ENCODE data around the gene SGTA. TPM values are rescaled to one million over a fixed set of nuclear protein-coding genes. Genes with fewer than 3 reads are reported as not detected.

The SGTA gene
- total RNA-seq, 1 experiment from 2014 or later, result 85.7 TPM

DNA sequence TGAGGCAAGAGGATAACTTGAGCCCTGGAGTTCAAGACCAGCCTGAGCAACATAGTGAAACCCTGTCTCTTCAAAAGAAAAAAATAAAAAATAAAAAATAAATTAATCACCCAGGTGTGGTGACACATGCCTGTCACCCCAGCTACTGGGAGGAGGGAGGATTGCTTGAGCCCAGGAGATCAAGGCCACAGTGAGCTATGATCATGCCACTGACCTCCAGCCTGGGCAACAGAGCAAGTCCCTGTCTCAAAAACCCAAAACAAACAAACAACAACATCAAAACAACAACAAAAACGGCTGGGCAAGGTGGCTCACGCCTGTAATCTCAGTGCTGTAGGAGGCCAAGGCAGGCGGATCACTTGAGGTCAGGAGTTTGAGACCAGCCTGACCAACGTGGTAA, 39.0 kb downstream of the SGTA start:
- BruUV-seq (replicated peaks), result no TSS peak
- no peak overlapping the region for H3K27ac ChIP-seq (ENCODE audit: low read length)
- ChIA-PET CTCF (no interaction called here), POLR2A (interaction anchor here (0.7 kb wide), 1 partner anchor 82 kb away, joined by 7 read pairs; no protein-coding TSS in a partner anchor)
- TF ChIP-seq TCF7L2 (IDR thresholded peaks at IDR 0.05; ENCODE audit: low read depth, low read length) (no peak), POLR2AphosphoS5 (IDR thresholded peaks at IDR 0.05; ENCODE audit: low read depth, low read length) (no peak), CTCF (IDR thresholded peaks at IDR 0.05) (no peak), SIN3A (IDR thresholded peaks at IDR 0.05; ENCODE audit: borderline replicate concordance, insufficient read depth, low read depth, low read length) (no peak)
- TF ChIP-seq, protein P1, sequence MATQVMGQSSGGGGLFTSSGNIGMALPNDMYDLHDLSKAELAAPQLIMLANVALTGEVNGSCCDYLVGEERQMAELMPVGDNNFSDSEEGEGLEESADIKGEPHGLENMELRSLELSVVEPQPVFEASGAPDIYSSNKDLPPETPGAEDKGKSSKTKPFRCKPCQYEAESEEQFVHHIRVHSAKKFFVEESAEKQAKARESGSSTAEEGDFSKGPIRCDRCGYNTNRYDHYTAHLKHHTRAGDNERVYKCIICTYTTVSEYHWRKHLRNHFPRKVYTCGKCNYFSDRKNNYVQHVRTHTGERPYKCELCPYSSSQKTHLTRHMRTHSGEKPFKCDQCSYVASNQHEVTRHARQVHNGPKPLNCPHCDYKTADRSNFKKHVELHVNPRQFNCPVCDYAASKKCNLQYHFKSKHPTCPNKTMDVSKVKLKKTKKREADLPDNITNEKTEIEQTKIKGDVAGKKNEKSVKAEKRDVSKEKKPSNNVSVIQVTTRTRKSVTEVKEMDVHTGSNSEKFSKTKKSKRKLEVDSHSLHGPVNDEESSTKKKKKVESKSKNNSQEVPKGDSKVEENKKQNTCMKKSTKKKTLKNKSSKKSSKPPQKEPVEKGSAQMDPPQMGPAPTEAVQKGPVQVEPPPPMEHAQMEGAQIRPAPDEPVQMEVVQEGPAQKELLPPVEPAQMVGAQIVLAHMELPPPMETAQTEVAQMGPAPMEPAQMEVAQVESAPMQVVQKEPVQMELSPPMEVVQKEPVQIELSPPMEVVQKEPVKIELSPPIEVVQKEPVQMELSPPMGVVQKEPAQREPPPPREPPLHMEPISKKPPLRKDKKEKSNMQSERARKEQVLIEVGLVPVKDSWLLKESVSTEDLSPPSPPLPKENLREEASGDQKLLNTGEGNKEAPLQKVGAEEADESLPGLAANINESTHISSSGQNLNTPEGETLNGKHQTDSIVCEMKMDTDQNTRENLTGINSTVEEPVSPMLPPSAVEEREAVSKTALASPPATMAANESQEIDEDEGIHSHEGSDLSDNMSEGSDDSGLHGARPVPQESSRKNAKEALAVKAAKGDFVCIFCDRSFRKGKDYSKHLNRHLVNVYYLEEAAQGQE (IDR thresholded peaks at IDR 0.05; ENCODE audit: insufficient read depth in 1 of 2, low read depth in 2 of 2, low read length in 1 of 2), result no peak
- H3K4me1 ChIP-seq (ENCODE audit: control insufficient read depth, insufficient read depth, low read length), result 0 out of 2 replicates have a peak, but pooled peaks cover under 1% of the 10 kb centered on the region
- no peaks in the 10 kb centered on the region for H3K27me3 ChIP-seq (ENCODE audit: control insufficient read depth, insufficient read depth, low read length)
- intact Hi-C loops (cut with micrococcal nuclease; ENCODE audit: unreplicated experiment) (no loop called here), in situ Hi-C loops (cut with HindIII; ENCODE audit: low pct_unique_long_range_greater_than_20kb, low sequenced_read_pairs) (no loop called here)
- no peaks in the 10 kb centered on the region for H3K36me3 ChIP-seq (ENCODE audit: control insufficient read depth, insufficient read depth, low read length)
- DNase-seq (ENCODE audit: low read depth, low spot score), result no peak
- no peaks in the 10 kb centered on the region for H3K9me3 ChIP-seq (ENCODE audit: control insufficient read depth, insufficient read depth, low read depth, low read length)
- ATAC-seq, result no peak
- no peak overlapping the region for H3K4me3 ChIP-seq (ENCODE audit: low read depth in 2 of 2, low read length in 2 of 2)

DNA sequence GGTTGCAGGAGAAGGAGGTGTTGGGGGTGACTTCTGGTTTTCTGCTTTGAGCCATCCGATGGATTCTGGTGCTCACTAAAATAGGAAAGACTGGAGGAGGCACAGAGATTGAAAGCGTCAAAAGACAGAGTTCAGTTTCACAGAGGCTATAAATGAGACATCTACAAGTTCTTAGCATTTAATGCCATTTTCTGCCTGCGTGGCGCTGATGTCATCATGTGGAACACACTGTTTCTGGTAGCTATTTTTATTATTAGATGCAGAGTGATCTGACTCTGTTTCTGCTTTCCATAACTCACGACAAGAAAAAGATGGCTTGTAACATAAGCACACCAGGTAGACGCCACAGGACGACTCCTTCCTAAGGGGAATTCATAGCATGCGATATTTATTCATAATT, 40.0 kb downstream of the SGTA start:
- in situ Hi-C loops (cut with HindIII; ENCODE audit: low pct_unique_long_range_greater_than_20kb, low sequenced_read_pairs), result no loop called here
- no peaks in the 10 kb centered on the region for H3K36me3 ChIP-seq (ENCODE audit: control insufficient read depth, insufficient read depth, low read length)
- TF ChIP-seq CTCF (IDR thresholded peaks at IDR 0.05), result no peak
- no peak for TF ChIP-seq SIN3A (IDR thresholded peaks at IDR 0.05; ENCODE audit: borderline replicate concordance, insufficient read depth, low read depth, low read length)
- no peak for TF ChIP-seq POLR2AphosphoS5 (IDR thresholded peaks at IDR 0.05; ENCODE audit: low read depth, low read length)
- TF ChIP-seq TCF7L2 (IDR thresholded peaks at IDR 0.05; ENCODE audit: low read depth, low read length), result no peak
- TF ChIP-seq, protein P1 (IDR thresholded peaks at IDR 0.05; ENCODE audit: insufficient read depth in 1 of 2, low read depth in 2 of 2, low read length in 1 of 2), result no peak
- no peak overlapping the region for H3K27ac ChIP-seq (ENCODE audit: low read length)
- BruUV-seq (replicated peaks), result no TSS peak
- no peak for DNase-seq (ENCODE audit: low read depth, low spot score)
- H3K4me1 ChIP-seq (ENCODE audit: control insufficient read depth, insufficient read depth, low read length), result peaks cover 3% of the 10 kb centered on the region; the same call in 1 of the 2 replicates
- no peak for ATAC-seq
- H3K4me3 ChIP-seq (ENCODE audit: low read depth in 2 of 2, low read length in 2 of 2), result no peak overlapping the region
- intact Hi-C loops (cut with micrococcal nuclease; ENCODE audit: unreplicated experiment), result no loop called here
- H3K27me3 ChIP-seq (ENCODE audit: control insufficient read depth, insufficient read depth, low read length), result no peaks in the 10 kb centered on the region
- ChIA-PET POLR2A (no interaction called here), CTCF (no interaction called here)
- H3K9me3 ChIP-seq (ENCODE audit: control insufficient read depth, insufficient read depth, low read depth, low read length), result no peaks in the 10 kb centered on the region
